H1 (cell line): Measurements from ENCODE around the gene CRELD1. TPM values are rescaled to one million over a fixed set of nuclear protein-coding genes. Genes with fewer than 3 reads are reported as not detected.

ENCODE experiments used
- CTCF ChIA-PET: fragments of 300-600 bp; sonication (Branson Sonifier 250); formaldehyde crosslinking; loops from one replicate; lab custom pipeline; 2021; ENCODE audit not compliant: partially characterized antibody; lab: Charles Lee
- POLR2A ChIA-PET: fragments of 300-600 bp; sonication (Branson Sonifier 250); formaldehyde crosslinking; loops from one replicate; lab custom pipeline; 2021; ENCODE audit warnings: inconsistent platforms; ENCODE audit not compliant: partially characterized antibody; lab: Charles Lee
- DNase-seq, 2 experiments: peaks; one replicate each; pipeline versions ENCODE4 v3.0.0 to v3.0.0-alpha.2; 2010 to 2022; ENCODE audit warnings: low spot score in 2 of 2, low read depth in 1 of 2, mixed read lengths in 1 of 2
- FAIRE-seq: peaks from 2 replicates; lab custom pipeline; 2011; peaks lifted over from hg19 to GRCh38; lab: Jason Lieb, UNC
- H2AFZ ChIP-seq: 2 replicates; pipeline ENCODE4 v1.8.1; 2012; ENCODE audit warnings: low read length, inconsistent platforms
- H2AK5ac ChIP-seq: 2 replicates; pipeline ENCODE4 v1.6.1; 2013; ENCODE audit warnings: low read depth, low read length
- H2BK120ac ChIP-seq: replicated peaks from 2 replicates; pipeline ENCODE3; 2013; ENCODE audit warnings: low read depth, low read length, inconsistent platforms
- H2BK12ac ChIP-seq: 2 replicates; pipeline ENCODE4 v1.6.1; 2013; ENCODE audit warnings: low read depth, low read length
- H2BK15ac ChIP-seq: 2 replicates; pipeline ENCODE4 v1.6.1; 2013; ENCODE audit warnings: low read length
- H2BK20ac ChIP-seq: 2 replicates; pipeline ENCODE4 v1.6.1; 2013; ENCODE audit warnings: low read length
- H2BK5ac ChIP-seq: 2 replicates; pipeline ENCODE4 v1.6.1; 2013; ENCODE audit warnings: low read depth, low read length
- H3K14ac ChIP-seq: 2 replicates; pipeline ENCODE4 v1.6.1; 2013; ENCODE audit warnings: inconsistent platforms; ENCODE audit not compliant: insufficient read length
- H3K18ac ChIP-seq: 2 replicates; pipeline ENCODE4 v1.6.1; 2013; ENCODE audit warnings: low read length; ENCODE audit errors: extremely low read depth
- H3K23ac ChIP-seq: 2 replicates; pipeline ENCODE4 v1.6.1; 2013; ENCODE audit warnings: inconsistent platforms; ENCODE audit not compliant: insufficient read length
- H3K23me2 ChIP-seq: 2 replicates; pipeline ENCODE4 v1.6.1; 2013; ENCODE audit warnings: low read depth, low read length
- H3K27ac ChIP-seq: 2 replicates; pipeline ENCODE4 v1.6.1; 2011; ENCODE audit warnings: low read depth, low read length, inconsistent platforms
- H3K27me3 ChIP-seq, 4 experiments: replicated peaks in 1 of 4; 1 replicate in 1 of 4; 2 replicates in 3 of 4; pipeline versions ENCODE4 v1.6.1 to v1.8.1; 2011 to 2013; ENCODE audit warnings: low read length in 3 of 4, mild to moderate bottlenecking in 3 of 4, inconsistent platforms in 2 of 4, mixed read lengths in 2 of 4, moderate library complexity in 1 of 4; ENCODE audit not compliant: control insufficient read depth in 3 of 4, insufficient read depth in 3 of 4; ENCODE audit errors: extremely low read depth in 1 of 4
- H3K36me3 ChIP-seq, 4 experiments: 2 replicates each; pipeline versions ENCODE4 v1.6.1 to v1.8.1; 2011 to 2013; ENCODE audit warnings: mild to moderate bottlenecking in 4 of 4, low read length in 3 of 4, moderate library complexity in 2 of 4, control low read depth in 1 of 4, inconsistent platforms in 1 of 4; ENCODE audit not compliant: insufficient read depth in 4 of 4, control insufficient read depth in 2 of 4
- H3K4ac ChIP-seq: replicated peaks from 2 replicates; pipeline ENCODE3; 2013; ENCODE audit warnings: low read length, low read depth, mixed read lengths, inconsistent platforms; ENCODE audit not compliant: insufficient read length
- H3K4me1 ChIP-seq, 4 experiments: replicated peaks in 1 of 4; 1 replicate in 1 of 4; 2 replicates in 3 of 4; pipeline versions ENCODE4 v1.6.1 to v1.8.1; 2011 to 2013; ENCODE audit warnings: low read length in 3 of 4, inconsistent platforms in 2 of 4, mixed read lengths in 1 of 4; ENCODE audit not compliant: insufficient read depth in 4 of 4, control insufficient read depth in 3 of 4
- H3K4me2 ChIP-seq, 2 experiments: 2 replicates each; pipeline versions ENCODE4 v1.6.1 to v1.8.1; 2011 to 2013; ENCODE audit warnings: low read depth in 2 of 2, low read length in 2 of 2, control low read depth in 1 of 2, inconsistent platforms in 1 of 2, mild to moderate bottlenecking in 1 of 2; ENCODE audit not compliant: insufficient read depth in 1 of 2
- H3K4me3 ChIP-seq, 4 experiments: fragments of 200-600, 300-600 bp in 1 of 4; sonication (generic), shearing (Covaris generic), sonication (Bioruptor Twin) in 1 of 4; 2 replicates each; pipeline versions ENCODE4 v1.5.1 to v1.8.1; 2011 to 2016; ENCODE audit warnings: low read length in 4 of 4, low read depth in 3 of 4, control low read depth in 2 of 4, inconsistent platforms in 2 of 4, mild to moderate bottlenecking in 2 of 4, mixed read lengths in 1 of 4, moderate library complexity in 1 of 4; ENCODE audit not compliant: insufficient read depth in 2 of 4; ENCODE audit errors: extremely low read depth in 1 of 4
- H3K56ac ChIP-seq: replicated peaks from 2 replicates; pipeline ENCODE3; 2013; ENCODE audit warnings: low read depth, mild to moderate bottlenecking, mixed read lengths, low read length, inconsistent platforms; ENCODE audit not compliant: insufficient read length
- H3K79me1 ChIP-seq: 2 replicates; pipeline ENCODE4 v1.6.1; 2013; ENCODE audit warnings: low read depth, low read length, control low read depth
- H3K79me2 ChIP-seq, 2 experiments: 2 replicates each; pipeline versions ENCODE4 v1.6.1 to v1.8.1; 2012 to 2013; ENCODE audit warnings: low read length in 2 of 2, mild to moderate bottlenecking in 2 of 2, inconsistent platforms in 1 of 2; ENCODE audit not compliant: insufficient read depth in 2 of 2, control insufficient read depth in 1 of 2
- H3K9ac ChIP-seq, 4 experiments: replicated peaks in 1 of 4; 1 replicate in 1 of 4; 2 replicates in 3 of 4; pipeline versions ENCODE4 v1.6.1 to v1.8.1; 2011 to 2013; ENCODE audit warnings: low read depth in 3 of 4, low read length in 3 of 4, control low read depth in 2 of 4, mild to moderate bottlenecking in 2 of 4, moderate library complexity in 2 of 4, inconsistent platforms in 1 of 4; ENCODE audit errors: extremely low read depth in 1 of 4
- H3K9me3 ChIP-seq, 2 experiments: 2 replicates each; pipeline versions ENCODE4 v1.6.1 to v1.8.1; 2012 to 2013; ENCODE audit warnings: mild to moderate bottlenecking in 2 of 2, moderate library complexity in 2 of 2, control low read depth in 1 of 2, inconsistent platforms in 1 of 2, low read depth in 1 of 2, low read length in 1 of 2, mixed read lengths in 1 of 2; ENCODE audit not compliant: insufficient read depth in 2 of 2
- H4K20me1 ChIP-seq, 2 experiments: replicated peaks in 1 of 2; 2 replicates each; pipeline versions ENCODE3 to v1.8.1; 2011 to 2013; ENCODE audit warnings: inconsistent platforms in 2 of 2, low read length in 2 of 2, mild to moderate bottlenecking in 1 of 2; ENCODE audit not compliant: insufficient read depth in 2 of 2, control insufficient read depth in 1 of 2
- H4K5ac ChIP-seq: 2 replicates; pipeline ENCODE4 v1.6.1; 2013; ENCODE audit warnings: low read length, low read depth, mixed read lengths, inconsistent platforms; ENCODE audit not compliant: insufficient read length
- H4K8ac ChIP-seq: 2 replicates; pipeline ENCODE4 v1.8.0; 2013; ENCODE audit warnings: mild to moderate bottlenecking, moderate library complexity, low read length, inconsistent platforms; ENCODE audit not compliant: insufficient read depth; ENCODE audit errors: extremely low read depth
- H4K91ac ChIP-seq: replicated peaks from 2 replicates; pipeline ENCODE3; 2013; ENCODE audit warnings: low read length, mixed read lengths, inconsistent platforms; ENCODE audit not compliant: insufficient read length
- WGBS, 2 experiments: shearing (Covaris generic) in 1 of 2; methylation state at CpG; one replicate each; pipeline versions ENCODE4 v1.1.6 to v1.1.7; 2013 to 2015; ENCODE audit warnings: low lambda C conversion rate in 2 of 2, mixed read lengths in 2 of 2, inconsistent platforms in 1 of 2, low coverage in 1 of 2, missing lambda C conversion rate in 1 of 2; ENCODE audit not compliant: insufficient replicate concordance in 2 of 2, insufficient coverage in 1 of 2, insufficient read length in 1 of 2; ENCODE audit errors: extremely low coverage in 1 of 2, missing lambda C conversion rate in 1 of 2; 5-methylcytosine and 5-hydroxymethylcytosine counted together
- polyA plus RNA-seq, 7 experiments: library from polyadenylated mRNA; depleted of rRNA in 3 of 7; stranded (reverse) in 5 of 7; unstranded in 2 of 7; fragments of >200 nt in 5 of 7; fragments of 200-250 nt in 2 of 7; gene quantifications; 1 replicate in 5 of 7; 2 replicates in 1 of 7; 4 replicates in 1 of 7; pipeline versions ENCODE4 v1.2.1 to v1.2.3, GENCODE V29; 2011 to 2013; ENCODE audit warnings: missing spikeins in 2 of 7, mixed read lengths in 2 of 7
- total RNA-seq: library from RNA; stranded (reverse); fragmentation: NEBNext Ultra II Directional; extraction: Animal tissue kit (Norgen Biotek cat#: 25700); gene quantifications from 2 replicates; pipeline ENCODE4 v1.2.1, GENCODE V29; 2021

The CRELD1 gene
- total and polyA plus RNA-seq, 2 of the 8 experiments (the other 6 are each of a cell fraction or from before 2014, with no cell fraction given), result 12.9 to 15.1 TPM

- Histone ChIP-seq H2BK120ac (no peak overlapping the region), H3K27ac (no peak overlapping the region), H3K4me3 (no peak overlapping the region), H3K27me3 (no peaks in the 10 kb centered on the region), H3K36me3 (no peaks in the 10 kb centered on the region), H2BK15ac (no peak overlapping the region), H4K20me1 (no peaks in the 10 kb centered on the region), H2BK5ac (no peak overlapping the region), H2AFZ (no peak overlapping the region), H3K18ac (no peak overlapping the region), H3K14ac (no peak overlapping the region), H3K4me2 (no peak overlapping the region), H4K91ac (no peak overlapping the region), H3K79me2 (no peaks in the 10 kb centered on the region), H4K5ac (no peak overlapping the region), H3K23me2 (peaks cover 5% of the 10 kb centered on the region; the same call in 1 of the 2 replicates), H2BK12ac (no peak overlapping the region), H3K23ac (no peak overlapping the region), H3K4ac (no peak overlapping the region), H3K4me1 (peaks cover 0 to 7% (median 4%) of the 10 kb centered on the region in 4 experiments; a peak in 6 of 7 replicates), H4K8ac (no peak overlapping the region), H3K56ac (no peak overlapping the region), H2AK5ac (no peak overlapping the region), H2BK20ac (no peak overlapping the region), H3K9ac (no peak overlapping the region), H3K9me3 (peaks cover 0 to 4% of the 10 kb centered on the region in 2 experiments; a peak in 1 of 4 replicates), H3K79me1 (no peaks in the 10 kb centered on the region)
- FAIRE-seq (no peak), DNase-seq (no peak)
- 97% methylated on average over 2 of the region's 2 CpGs; no CpG with 5 or more reads in 1 of the 2 experiments for WGBS, 2 experiments
- ChIA-PET POLR2A (interaction anchor here (0.7 kb wide), 2 partner anchors 78 to 235 kb away, joined by 3 read pairs; no protein-coding TSS in a partner anchor), CTCF (interaction anchor here (1.1 to 1.6 kb wide), 3 partner anchors 8 to 119 kb away, joined by 3 to 5 read pairs (median 5); no protein-coding TSS in a partner anchor)
Measured at GRCh38 chr3:9938966-9939365, 5.3 kb downstream of the CRELD1 start.
